Midbrain (tissue), 1 donor: ENCODE results near the gene IGFBP6.

Source experiments
- DNase-seq: peaks from one replicate; lab custom pipeline; 2025; lab: John Stamatoyannopoulos, UW

IGFBP6 gene, protein sequence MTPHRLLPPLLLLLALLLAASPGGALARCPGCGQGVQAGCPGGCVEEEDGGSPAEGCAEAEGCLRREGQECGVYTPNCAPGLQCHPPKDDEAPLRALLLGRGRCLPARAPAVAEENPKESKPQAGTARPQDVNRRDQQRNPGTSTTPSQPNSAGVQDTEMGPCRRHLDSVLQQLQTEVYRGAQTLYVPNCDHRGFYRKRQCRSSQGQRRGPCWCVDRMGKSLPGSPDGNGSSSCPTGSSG

DNA sequence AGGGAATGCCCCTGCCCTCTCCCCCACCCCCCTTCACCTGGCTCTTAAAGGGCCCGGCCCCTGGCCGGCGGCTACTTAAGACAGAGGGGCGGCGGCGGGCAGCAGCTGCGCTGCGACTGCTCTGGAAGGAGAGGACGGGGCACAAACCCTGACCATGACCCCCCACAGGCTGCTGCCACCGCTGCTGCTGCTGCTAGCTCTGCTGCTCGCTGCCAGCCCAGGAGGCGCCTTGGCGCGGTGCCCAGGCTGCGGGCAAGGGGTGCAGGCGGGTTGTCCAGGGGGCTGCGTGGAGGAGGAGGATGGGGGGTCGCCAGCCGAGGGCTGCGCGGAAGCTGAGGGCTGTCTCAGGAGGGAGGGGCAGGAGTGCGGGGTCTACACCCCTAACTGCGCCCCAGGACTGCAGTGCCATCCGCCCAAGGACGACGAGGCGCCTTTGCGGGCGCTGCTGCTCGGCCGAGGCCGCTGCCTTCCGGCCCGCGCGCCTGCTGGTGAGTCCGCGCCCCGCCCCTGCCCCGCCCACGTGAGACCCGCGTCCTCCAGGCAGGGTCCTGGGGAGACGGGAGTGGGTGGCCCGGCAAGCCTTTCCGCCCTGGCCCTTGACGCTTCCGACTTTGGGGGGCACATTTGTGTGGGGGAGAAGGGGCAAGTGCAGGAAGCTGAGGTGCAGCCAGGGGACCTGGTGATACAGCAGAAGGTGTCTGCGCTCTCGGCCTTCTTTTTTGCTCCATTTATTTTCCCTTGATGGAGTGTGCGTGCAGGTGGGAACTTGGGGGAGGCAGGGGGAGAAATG, at the start of gene IGFBP6:
IGFBP6 (plus strand) TSS at position 104 of the 790 bp plus-strand sequence; CDS start at position 155, 51 bp downstream.
- no peak for DNase-seq

DNA sequence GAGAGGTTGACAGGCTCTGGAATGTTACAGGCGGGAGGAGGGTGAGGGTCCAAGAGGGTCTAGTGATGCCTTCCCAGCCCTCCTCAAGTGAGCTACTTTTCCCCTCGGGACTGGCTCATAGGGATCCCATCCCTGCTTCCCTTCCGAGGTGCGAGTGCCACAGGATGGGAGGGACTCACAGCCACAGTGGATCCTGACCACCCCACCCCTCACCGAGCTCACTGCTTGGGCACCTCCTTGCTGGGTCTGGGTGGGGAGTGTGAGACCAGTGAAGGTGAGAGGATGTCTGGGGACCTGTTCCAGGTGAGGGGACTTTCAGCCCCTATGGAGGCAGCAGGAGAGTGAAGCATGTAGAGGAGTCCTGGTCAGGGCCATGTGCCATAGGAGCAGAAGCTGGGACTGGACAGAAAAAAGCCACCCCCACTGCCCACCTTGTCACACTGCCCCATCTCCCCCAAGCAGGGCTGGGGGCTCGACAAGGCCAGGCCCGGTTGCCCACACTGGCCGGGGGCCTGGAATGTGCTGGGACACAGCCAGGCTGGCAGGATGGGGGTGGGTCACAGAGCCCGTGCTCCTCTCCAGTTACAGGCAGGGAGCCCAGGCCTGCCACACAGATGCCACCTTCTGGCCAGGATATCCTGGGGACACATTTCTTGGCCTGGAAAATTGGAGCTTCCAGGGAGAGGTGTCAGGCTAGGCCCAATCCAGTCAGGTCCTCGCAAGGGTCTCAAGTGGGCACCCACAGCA, 49.3 kb upstream of the IGFBP6 start:
- DNase-seq = peak; percentile 73

DNA sequence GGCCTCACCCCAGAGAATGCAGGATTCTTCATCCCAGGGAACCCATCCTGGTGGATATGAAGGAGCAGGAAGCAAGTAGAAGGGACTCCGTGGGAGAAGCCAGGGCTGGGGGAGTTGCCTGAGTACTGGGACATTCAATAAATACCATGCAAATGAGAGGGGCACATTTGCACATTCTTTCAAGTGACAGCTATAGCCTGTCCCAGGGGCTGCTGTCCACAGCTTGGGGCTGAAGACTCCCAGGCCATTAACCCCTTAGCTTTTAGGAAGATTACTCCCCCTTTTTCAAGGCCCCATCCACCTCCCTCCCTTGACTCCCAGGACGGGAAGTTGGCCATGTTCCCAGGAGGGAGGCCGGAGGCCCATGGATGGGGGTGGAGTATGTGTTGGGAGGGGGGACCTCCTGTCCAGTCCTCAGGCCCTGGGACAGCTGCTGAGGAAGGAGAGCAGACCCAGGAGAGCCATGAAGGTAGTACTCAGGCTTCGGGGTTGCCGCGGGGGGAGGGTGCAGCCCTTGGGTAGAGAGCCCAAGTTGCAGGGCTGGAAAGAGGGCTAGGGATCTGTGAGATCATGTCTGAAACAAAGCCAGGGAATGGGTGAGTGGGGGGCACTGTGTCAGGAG, 48.6 kb upstream of the IGFBP6 start:
- DNase-seq = no peak

DNA sequence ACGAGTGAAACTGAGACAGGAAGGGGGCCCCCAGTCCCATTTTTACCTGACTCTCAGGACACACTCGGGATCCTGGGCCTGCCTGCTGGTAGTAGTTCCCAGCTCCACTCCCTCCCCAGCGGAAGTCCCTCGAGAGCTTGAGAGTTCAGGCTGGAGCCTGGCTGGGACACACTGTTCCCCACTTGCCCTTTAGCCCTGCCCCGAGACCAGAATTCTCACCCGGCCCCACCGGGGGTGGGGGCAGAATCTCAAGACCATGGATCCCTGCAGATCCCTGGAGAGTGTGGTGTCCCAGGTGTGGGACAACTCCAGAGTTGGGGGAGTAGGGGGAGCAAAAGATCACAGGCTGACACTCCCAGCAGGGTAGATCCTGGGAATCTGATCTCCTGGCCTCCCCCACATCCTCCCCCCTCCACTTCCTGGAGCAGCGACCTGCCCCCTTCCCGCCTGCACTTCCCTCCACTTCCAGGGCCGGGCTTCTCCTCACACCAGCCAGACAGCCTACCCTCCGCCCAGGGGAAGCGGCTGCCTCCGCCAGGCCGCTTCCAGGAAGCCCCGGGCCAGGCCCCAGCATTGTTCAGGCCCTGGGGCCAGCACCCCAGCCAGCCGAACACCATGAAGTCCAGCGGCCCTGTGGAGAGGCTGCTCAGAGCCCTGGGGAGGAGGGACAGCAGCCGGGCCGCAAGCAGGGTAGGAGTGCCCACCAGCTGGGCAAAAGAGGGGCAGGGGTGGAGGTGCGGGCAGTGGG, 47.7 kb upstream of the IGFBP6 start, which contains the start of gene TNS2:
TNS2 (plus strand) TSS at position 495 of the 748 bp plus-strand sequence; CDS start at position 616, 121 bp downstream.
- peak; percentile 41 for DNase-seq

DNA sequence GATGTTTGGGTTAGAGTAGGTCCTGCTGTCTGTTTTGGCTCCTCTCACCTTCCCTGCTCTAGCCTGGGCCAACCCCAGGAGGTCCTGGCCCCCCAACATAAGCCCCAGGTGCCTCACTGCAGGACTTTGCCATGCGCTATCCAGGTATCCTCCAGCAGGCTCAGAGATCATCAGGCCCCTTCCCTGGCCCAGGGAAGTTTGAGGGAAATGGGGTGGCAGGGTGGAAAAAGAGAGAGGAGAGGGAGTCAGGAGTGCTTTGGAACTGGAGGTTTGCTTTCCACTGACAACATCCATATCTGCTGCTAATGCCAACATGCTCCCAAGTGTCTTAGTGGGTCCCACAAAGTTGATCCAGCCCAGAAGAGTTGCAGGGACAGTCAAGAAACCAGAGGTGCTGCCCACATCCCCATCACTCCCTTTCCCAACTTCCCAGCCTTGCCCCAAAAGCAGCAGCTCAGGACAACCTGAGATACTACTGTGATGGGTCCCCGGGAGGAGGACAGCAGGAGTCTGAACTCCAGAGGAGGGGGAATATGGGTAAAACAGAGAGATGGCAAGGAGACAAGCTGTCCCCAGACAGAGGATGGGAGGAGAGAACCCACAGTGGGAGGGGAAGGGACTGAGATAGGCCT, 46.9 kb upstream of the IGFBP6 start:
- DNase-seq = no peak

DNA sequence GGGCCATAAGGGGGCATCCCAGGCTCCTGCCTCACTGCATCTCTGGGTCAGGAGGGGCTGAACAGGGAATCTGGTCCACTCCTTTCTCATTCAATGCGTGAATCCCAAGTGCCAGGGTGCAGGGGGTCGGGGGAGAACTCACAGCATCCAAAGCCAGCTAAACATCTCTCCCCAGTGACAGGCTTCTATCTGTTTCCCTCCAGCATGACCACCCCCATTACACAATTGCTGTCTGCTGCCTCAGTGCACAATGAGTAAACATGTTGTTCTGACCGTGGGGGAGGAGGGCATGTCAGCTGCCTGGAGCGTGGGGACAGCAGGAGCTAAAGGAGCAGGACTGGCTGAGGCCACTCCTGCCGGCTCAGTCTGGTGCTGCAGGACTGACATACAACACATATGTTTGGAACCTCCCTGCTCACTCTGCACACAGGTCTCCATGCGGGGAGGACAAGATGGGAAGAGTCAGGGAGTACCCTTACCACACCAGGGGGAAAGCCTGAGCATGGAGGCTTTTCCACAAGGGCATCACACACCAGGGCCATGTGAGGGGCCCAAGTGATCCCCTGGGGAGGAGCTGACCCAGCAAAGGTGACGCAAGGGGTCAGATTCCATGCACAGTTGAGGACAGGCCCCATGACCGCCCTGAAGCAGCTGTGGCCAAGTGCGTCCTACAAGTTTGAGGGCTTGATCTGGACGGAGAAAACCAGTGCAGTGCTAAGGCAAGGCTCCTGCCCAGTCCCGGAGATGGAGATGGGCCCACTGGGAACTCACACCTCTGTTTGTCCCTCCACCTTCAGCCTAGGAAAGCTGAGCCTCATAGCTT, 46.2 kb upstream of the IGFBP6 start:
- DNase-seq = peak; percentile 88

DNA sequence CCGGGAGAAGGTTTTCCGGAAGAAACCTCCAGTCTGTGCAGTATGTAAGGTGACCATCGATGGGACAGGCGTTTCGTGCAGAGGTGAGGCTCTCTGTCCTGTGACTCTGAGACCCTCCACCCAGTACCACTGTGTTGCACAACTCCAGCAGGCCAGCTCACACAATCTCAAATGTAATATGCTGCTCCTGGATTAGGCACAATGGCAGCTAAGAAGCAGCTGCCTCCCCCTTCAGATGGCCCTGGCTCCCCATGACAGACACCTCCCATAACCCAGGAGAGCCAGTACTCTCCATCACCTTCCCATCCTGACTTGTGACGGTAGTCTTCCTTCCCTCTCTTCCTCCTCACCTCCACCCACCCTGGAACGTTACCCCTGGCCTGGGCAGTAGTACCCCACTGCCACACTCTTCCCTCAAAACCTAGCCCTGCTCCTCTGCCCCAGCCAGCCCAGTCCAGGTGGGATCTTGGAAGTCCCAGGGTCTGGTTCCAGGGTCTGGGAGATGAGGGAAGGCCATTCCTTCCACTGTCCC, 45.5 kb upstream of the IGFBP6 start:
- DNase-seq = no peak

DNA sequence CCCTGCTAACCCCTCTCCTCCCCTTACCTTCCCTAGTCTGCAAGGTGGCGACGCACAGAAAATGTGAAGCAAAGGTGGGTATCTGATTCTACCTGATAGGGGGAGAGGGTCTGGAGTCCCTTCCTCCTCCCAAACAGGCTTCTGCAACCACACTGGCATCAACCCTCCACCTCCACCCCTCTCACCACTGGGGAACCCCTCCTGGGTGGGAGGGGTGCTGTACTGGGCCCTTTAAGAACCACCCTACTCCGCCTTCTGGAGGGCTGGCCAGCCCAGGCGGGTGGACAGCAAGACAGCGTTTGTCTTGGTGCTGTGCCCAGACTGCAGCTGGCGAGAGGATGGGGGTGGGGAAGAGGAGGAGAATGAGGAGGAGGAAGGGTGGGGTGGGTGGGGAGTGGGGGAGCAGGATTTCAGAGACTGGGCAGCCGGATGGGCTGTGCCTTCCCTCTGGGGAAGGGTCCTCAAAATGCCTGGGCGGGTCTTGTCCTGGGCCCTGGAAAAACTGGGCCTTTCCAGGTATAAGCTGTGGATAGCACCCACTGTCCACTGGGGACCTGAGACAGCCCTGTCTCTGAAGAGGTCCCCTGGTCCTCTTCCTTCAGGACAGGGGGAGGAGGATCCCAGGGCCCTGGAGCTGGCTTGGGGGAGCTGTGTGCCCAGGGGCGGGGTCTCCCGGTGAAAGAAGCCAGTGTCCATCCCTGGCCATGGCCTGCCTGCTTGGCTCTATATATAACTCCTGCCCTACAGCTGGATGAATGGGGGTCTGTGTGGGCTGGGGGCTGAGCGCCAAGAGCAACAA, 44.8 kb upstream of the IGFBP6 start:
- DNase-seq = peak; percentile 93

DNA sequence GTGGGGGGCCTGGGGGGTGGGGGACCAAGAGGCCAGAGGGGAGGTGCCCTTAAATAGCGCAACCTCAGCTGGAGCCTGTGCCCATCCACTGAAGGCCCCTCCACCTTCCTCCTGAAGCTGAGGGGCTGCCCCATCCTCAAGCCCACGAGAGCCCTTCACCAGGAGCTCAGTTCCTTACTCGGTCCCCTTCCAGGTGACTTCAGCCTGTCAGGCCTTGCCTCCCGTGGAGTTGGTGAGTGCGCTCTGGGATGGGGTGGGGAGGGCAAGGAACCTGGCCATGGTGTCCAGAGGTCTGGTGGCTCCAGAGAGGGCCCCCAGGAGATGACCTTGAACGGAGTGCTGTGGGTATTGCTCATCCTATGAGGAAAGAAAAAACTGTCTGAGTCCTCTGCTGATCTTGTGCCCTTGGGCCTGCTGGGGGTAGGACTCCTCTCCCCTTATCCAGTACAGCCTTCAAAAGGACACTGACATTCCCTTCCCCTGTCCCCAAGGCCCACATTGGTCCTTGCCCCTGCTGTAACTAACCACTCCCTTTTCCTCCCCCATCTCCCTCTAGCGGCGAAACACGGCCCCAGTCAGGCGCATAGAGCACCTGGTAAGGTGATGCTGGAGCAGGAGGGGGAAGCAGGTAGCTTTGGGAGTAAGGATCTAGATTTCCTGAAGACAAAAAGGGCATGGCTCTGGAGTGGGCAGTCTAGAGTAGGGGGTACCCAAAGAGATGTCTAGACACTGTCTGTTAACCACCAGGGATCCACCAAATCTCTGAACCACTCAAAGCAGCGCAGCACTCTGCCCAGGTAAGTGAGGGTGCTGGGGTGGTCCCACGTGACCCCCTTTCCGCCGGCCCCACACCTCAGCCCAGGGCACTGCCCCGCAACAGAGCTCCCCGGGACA, 44.0 kb upstream of the IGFBP6 start:
- DNase-seq = peak; percentile 66

DNA sequence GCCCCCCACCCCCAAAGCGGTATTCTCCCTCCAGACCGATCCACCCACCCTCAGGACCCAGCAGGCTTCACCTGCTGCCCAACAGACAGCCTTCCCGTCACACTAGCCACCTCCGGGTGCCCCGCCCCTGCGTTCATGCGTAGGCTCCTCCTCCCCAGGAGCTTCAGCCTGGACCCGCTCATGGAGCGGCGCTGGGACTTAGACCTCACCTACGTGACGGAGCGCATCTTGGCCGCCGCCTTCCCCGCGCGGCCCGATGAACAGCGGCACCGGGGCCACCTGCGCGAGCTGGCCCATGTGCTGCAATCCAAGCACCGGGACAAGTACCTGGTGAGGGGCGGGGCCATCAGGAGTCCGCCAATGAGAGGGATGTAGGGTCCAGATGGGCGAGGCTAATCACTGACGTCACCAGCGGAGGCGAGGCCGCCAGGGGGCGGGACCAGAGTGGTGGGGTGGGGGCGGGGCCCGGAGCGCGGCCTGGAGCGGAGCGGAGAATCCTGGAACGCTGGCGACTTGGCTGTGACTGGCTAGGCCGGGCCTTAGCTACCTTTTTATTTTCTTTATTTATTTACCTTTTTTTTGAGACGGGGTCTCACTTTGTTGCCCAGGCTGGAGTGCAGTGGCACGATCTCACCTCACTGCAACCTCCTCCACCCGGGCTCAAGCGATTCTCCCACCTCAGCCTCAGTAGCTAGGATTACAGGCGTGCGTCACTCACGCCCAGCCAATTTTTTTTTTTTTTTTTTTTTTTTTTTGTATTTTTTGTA, 43.2 kb upstream of the IGFBP6 start:
- peak; percentile 94 for DNase-seq

DNA sequence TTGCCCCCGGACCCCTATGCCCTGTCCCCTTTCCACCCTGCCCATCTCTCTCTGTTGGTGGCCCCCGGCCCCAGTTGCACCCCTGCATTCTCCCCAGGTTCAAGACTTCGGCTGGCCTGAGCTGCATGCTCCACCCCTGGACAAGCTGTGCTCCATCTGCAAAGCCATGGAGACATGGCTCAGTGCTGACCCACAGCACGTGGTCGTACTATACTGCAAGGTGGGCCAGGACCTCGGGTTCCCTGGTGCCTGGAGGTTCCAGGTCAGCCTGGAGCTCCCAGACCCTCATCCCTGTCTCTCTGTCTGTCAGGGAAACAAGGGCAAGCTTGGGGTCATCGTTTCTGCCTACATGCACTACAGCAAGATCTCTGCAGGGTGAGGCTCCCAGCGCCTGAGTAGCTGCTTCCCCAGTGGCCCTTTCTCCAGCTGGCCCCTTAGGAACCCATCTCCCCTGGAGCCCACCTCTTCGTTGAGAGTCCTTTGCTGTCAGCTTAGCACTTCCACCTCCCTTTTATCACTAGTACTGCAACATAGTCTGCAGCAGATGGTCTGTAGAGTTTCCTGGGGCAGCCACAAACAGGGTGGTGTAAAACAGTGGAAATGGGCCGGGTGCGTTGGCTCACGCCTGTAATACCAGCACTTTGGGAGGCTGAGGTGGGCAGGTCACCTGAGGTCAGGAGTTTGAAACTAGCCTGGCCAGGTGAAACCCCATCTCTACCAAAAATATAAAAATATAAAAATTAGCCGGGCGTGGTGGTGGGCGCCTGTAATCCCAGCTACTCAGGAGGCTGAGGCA, 41.8 kb upstream of the IGFBP6 start:
- DNase-seq = no peak

DNA sequence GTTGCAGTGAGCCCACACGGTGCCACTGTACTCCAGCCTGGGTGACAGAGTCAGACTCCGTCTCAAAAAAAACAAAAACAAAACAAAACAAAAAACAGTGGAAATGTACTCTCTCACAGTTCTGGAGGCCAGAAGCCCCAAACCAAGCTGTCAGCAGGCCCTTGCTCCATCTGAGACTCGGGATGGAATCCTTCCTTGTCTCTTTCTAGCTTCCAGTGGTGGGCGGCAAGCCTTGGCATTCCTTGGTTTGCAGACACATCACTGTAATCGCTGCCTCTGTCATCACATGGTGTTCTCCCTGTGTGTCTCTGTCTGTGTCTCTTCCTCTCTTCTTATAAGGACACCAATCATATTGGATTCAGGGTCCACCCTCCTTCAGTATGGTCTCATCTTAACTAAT, 41.2 kb upstream of the IGFBP6 start:
- no peak for DNase-seq

DNA sequence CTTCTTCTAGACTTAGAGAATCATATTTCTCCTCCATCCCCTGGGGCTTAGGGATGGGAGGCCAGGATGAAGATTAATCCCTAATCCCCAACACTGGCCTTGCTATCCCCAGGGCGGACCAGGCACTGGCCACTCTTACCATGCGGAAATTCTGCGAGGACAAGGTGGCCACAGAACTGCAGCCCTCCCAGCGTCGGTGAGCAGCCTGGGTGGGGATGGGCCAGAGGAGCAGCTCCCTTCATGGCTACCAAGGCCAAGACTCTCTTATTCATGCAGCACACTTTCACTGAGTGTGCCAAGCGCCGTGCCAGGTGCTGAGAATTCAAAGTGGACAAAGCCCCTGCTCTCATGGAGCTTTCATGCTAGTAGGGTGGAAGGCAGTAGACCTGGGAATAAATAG, 40.6 kb upstream of the IGFBP6 start:
- DNase-seq = no peak

DNA sequence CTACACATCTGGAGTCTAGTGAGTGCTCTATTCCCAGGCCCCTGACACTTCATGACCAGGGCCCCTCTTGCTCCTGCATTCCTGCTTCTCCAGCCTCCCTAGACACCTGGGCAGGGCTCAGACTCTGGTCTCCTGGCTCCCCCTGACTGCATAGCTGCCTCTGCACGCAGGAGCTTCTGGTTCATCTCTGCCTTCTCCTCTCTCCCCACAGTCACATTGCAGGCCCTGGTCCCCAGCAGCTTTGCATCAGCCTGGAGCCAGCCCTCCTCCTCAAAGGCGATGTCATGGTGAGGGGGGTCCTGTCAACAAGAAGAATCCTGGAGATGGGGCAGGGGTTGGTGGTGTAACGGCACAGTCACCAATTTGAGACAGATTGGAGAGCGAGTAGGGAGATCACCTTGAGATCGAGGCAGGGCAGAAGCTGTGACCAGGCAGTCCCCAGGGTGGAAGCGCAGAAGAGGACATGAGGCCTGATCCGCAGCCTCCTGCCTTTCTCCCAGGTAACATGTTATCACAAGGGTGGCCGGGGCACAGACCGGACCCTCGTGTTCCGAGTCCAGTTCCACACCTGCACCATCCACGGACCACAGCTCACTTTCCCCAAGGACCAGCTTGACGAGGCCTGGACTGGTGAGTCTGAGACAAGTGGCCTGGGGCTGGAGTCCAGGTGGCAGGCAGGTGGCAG, 39.5 kb upstream of the IGFBP6 start:
- DNase-seq = no peak

DNA sequence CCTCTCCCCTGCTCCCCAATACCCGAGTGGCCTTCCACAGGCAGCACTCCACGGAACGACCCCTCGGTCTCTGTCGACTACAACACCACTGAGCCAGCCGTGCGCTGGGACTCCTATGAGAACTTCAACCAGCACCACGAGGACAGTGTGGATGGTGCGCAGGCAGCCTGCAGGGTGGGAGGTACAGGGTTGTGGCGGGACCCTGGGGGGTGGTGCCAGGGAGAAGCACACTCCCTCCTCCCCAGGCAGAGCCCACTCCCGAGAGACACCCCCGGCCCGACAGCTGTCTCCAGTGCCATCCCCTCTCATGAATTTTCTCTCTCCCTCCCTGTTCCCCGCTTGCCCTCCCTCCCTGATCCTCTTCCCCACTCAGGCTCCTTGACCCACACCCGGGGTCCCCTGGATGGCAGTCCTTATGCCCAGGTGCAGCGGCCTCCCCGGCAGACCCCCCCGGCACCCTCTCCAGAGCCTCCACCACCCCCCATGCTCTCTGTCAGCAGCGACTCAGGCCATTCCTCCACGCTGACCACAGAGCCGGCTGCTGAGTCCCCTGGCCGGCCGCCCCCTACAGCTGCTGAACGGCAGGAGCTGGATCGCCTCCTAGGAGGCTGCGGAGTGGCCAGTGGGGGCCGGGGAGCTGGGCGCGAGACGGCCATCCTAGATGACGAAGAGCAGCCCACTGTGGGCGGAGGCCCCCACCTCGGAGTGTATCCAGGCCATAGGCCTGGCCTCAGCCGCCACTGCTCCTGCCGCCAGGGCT, 38.6 kb upstream of the IGFBP6 start:
- DNase-seq = no peak
